Amniotic epithelial cell (primary cell): ENCODE measurements around the gene STAC.

Experiments used
- DNase-seq: peaks from one replicate; pipeline ENCODE4 v3.0.0-alpha.2; 2010; ENCODE audit warnings: low read depth

Gene STAC, protein sequence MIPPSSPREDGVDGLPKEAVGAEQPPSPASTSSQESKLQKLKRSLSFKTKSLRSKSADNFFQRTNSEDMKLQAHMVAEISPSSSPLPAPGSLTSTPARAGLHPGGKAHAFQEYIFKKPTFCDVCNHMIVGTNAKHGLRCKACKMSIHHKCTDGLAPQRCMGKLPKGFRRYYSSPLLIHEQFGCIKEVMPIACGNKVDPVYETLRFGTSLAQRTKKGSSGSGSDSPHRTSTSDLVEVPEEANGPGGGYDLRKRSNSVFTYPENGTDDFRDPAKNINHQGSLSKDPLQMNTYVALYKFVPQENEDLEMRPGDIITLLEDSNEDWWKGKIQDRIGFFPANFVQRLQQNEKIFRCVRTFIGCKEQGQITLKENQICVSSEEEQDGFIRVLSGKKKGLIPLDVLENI

DNA sequence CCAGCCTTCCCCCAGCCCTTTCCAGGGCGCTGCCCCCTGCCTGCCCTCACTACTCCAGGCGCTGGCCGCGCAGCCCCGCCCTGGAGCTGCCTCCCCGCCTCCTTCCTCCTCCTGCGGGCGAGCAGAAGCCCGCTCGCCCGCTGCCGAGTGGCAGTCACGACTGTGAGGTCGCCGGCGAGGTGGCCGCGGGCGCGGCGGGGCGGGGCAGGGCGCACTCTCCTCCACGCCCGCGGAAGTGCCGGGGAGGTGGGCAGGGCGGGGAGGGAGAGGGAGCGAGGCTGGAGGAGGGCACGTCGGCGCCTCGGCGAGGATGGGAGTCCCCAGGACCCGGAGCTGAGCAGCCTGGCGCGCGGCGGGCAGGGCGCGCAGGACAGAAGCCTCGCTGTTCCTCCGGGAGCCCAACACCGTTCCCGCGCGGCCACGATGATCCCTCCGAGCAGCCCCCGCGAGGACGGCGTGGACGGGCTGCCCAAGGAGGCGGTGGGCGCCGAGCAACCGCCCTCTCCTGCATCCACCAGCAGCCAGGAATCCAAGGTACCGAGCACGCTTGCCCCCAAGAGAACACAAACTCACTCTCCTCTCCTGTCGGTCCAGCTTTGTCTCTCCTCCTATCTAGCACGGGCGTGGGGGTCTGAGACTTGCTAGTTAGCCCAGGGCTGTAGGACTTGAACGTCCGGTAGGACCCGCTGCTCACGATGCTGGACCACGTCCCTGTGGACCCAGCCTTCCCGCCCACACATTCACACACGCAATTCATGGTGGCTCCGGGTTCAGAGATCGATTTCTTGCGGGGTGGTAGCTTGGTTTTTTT, at the start of gene STAC:
Gene STAC, plus strand, starts transcription at position 284 of the 811 bp plus-strand sequence. Its CDS starts 140 bp downstream, at position 424.
- no peak for DNase-seq

GRCh38 chr3:36332139-36332538, 48.2 kb upstream of the STAC start:
- no peak for DNase-seq

DNA sequence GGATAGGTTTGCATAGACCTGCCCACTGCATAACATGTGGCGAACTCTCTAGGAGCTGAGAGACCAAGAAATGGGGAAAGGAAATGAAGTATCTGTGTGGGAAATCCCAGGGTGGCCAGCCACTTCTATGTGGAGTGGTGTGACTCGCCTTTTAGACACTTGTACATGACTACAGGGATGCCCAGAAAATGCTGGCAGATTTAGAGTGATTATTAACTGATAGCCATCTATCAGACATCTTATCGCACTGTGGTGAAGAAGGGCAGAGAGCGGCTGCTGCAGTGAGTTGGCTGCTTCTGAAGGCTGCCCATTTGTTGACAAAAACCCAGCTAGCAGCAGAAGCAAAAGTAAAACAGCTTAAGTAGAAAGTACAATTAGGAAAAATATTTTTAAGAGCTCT, 18.1 kb upstream of the STAC start:
- DNase-seq: peak; percentile 4

- peak; percentile 63 for DNase-seq
These were observed 17.3 kb upstream of the STAC start for GRCh38 chr3:36362973-36363372.

GRCh38 chr3:36364260-36364659, 16.0 kb upstream of the STAC start:
- DNase-seq: no peak

- DNase-seq: no peak
These were observed 14.5 kb upstream of the STAC start for GRCh38 chr3:36365829-36366228.

DNA sequence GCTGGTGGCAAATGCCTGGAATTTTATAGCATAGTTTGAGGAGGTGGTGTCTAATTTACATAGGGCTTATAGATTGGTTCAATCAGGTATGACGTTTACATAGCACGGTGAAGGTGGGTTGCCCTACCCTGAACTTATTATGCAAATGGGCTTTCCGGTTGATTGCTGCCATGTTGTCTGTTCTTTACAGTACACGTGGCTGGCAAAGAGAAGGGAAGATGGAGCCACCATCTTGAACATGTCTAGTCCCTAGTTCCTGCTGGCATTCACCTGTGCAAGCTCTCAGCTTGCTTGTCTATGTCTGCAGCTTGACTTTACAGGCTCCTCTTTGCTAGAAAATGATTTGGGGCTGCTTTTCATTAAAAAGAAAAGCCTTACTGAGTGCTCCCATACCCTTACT, 14.0 kb upstream of the STAC start:
- no peak for DNase-seq

DNA sequence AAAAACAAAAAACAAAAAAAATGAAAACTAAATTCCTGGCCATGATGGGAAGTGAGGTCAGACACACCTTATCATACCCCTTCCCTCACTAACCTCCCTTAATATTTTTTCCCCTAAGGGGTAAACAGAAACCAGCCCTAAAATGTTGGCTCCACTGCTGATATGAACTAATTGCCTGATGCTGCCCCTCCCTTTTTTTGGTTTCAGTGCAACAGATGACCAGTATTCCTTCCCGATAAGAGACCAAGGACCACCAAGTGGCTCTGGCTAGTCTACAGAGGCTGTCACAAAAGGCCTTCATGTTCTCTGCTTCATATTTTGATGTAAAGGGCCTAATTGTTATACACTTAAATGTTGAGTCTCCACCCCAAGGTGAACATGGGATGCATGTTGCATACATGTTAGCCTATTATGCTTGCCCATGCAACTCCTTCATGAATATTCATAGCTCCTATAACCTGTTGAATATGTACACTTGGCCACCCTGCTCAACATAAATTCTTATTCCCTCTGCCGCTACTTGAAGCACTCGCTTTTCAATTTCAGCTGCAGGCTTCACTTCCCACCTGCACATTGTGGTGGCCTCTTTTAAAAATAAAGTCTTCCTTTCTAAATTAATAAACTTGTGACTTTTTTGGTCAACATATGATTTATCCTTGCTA, 12.3 kb upstream of the STAC start:
- DNase-seq: no peak

DNA sequence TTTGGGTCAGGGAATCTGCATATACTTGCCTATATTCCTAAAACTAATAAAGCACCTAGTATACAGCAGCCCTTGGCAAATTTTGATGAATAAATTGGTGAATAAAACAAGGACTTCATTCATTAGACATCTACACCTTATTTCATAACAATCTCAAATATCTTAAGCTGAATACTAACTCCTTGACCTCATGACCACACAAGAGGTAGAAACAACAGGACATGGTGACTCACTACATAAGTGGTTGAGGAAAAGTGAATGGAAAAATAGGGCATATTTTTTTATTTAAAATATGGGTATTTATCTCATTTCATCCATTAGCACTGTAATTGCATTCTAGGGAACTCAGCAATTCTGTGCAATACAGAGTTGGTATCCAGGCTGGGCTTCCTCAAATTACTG, 7.8 kb upstream of the STAC start:
- DNase-seq: no peak

- DNase-seq: peak; percentile 35
These were observed 7.2 kb upstream of the STAC start for GRCh38 chr3:36373084-36373483.

DNA sequence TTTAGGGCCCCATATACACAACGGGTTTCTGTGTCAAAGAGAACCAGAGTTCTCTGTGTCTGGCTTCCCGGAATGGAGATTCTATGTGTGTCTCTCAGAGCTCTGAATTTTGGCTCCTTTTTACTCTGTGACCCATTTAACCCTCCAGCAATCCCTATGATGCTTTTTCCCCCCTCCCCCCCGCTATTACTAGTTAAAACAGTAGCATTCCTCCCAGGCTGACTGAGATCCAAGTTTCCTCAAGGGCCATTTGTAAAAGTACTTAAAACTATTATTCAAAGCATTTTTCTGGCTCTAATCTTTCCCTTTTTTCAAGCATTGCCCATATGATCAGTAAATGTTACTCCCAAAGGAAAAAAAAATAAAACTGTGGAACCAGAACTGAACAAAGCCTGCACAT, 6.6 kb upstream of the STAC start:
- no peak for DNase-seq

DNA sequence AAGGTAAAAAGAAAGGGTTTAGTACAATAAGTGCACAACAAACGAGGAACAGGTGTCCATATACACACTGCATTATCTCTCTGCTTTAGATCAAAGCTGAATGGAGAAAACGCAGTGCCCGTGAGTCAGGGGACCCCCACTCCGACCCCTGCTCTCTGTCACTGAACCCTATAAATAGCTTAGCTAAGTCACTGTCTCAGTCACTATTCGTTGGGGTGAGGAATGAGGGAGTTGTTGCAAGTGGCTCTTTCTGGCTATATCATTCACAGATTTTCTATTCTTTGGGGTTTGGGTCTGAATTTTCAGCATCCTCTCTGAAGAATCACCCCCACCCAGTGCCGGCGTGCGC, 458 bp upstream of the STAC start:
- no peak for DNase-seq

DNA sequence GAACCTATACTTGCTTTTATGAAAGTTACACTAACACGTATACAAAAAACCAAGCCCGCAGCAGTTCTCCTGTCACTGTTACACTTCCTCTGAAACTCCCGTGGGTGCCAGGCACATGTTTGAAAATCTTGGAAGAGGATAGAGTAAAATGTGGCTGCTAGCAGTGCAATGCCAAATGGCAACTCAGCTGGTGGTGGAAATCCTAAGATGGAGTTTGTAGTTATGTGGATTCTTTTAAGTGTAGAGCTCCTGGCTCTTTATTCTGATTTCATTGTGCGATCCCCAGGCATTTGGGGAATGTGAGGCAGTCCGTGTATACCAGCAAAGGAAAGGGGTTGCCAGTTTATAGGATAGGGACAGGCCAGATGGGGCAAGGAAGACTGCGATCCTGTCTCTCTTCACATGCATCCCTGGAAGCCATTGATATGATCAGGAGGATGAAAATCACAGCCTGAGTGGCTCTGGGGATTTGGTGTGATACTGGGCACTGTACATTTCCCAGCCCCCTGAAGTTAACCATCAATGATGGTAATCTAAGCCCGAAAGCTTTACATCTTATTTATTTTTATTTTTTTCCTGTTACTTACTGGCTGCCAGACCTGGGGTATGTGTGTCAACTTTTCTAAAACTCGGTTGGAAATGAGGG, 1.1 kb downstream of the STAC start:
- DNase-seq: no peak

DNA sequence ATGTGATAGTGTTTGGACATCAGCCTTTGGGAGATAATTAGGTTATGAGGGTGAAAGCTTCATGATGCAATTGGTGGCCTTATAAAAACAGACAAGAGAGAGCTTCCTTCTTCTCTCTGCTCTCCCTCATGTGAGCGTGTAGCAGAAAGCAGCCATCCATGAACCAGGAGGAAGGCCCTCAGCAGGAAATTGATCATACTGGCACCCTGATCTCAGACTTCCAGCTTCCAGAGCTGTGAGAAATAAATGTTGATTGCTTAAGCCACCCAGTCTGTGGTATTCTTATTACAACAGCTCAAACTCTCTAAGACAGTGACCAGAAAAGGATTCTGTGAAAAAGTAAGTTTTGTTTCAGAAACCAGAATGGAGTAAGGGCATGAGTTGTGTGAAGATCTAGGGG, 13.3 kb downstream of the STAC start:
- no peak for DNase-seq

- DNase-seq: peak; percentile 0
These were observed 13.9 kb downstream of the STAC start for GRCh38 chr3:36394176-36394575.

DNA sequence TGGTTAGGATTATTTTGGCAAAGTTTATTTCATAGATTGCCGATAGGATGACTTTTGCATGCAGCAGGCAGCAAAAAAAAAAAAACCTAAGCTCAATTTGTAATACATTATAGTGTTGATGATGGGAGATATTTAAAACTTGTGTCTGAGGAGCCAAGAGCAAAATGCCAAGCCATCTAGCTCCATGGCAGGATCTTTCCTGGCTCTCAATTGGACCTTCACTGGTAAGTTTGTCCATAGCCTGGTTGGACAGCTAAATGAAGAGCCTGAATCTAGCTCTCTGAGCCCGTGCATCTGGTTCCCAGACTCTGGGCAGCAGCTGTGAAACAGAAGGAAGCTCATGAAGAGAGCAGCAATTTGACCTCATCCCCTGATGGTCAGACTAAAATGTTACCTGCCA, 17.5 kb downstream of the STAC start:
- DNase-seq: no peak

- DNase-seq: no peak
These were observed 19.6 kb downstream of the STAC start for GRCh38 chr3:36399933-36400332.

DNA sequence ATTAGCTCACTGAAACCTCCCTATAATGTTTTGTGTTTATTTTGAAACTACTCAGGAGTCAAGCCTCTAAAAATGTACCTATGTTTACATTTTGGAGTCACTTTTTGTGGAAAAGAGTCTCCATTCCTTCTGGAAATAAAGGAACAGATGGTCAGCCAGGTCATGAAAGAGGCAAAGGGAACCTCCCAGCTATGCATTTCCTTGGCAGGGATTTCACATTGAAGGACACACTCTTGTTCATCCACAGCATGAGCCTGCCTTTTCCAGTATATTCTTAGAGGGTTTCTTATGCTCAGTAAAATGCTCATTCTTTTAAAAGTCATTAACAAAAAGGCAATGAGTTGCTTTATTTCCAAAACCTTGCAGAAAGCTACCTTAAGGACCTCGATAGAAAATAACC, 20.8 kb downstream of the STAC start:
- no peak for DNase-seq

- DNase-seq: no peak
These were observed 23.4 kb downstream of the STAC start for GRCh38 chr3:36403661-36404060.

DNA sequence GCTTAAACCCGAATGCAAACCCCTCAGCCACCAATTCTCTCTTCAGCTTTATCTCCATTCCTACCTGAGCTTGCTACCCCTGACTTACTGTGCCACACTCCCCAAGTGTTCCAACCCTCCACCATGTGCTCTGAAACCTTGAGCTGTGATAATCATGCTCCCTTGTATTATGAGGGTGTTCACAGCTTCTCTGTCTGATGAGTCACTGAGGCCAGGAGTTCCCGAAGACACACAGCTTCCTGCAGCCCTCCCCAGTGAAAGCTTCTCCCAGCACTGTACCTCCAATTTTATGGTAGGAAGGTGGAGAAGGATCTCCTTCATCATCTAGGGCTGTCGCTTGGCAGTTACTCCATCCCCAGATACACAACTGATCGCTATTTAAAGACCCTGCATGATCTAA, 24.9 kb downstream of the STAC start:
- DNase-seq: no peak

DNA sequence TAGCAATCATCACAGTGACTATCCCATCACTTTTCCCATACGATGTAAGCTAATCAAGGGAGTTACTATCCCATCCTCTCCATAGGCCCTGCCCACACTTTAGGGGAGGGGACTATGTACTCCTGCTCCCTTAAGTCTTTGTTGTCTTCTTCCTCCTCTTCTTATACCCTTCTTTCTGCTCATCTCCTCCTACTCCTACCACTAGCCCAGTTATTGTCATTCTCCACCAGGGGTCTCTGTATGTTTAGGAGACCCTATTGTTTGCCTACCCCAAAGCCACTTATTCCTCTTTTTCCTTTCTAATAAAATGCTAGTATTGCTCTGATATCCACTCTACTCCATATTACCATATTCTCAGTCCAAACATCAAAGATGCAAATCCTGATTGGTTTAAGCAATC, 27.8 kb downstream of the STAC start:
- DNase-seq: no peak

GRCh38 chr3:36409862-36410261, 29.6 kb downstream of the STAC start:
- DNase-seq: no peak

- no peak for DNase-seq
These were observed 31.3 kb downstream of the STAC start for GRCh38 chr3:36411587-36411986.
